GM18951 (cell line): Measurements from ENCODE around the gene MANBA.

Source experiments
- POLR2A ChIP-seq: IDR thresholded peaks from 4 replicates; pipeline ENCODE4 v1.6.1; 2011; ENCODE audit warnings: mild to moderate bottlenecking; ENCODE audit not compliant: insufficient read length, insufficient read depth; ENCODE audit errors: extremely low read depth
- in situ Hi-C: fragments of 300-500 bp; cut with MboI; formaldehyde crosslinking; loops from one replicate; pipeline ENCODE4 v1.12.0; 2022; ENCODE audit warnings: low sequenced_read_pairs, mixed read lengths, inconsistent platforms; ENCODE audit not compliant: unreplicated experiment

The MANBA gene

DNA sequence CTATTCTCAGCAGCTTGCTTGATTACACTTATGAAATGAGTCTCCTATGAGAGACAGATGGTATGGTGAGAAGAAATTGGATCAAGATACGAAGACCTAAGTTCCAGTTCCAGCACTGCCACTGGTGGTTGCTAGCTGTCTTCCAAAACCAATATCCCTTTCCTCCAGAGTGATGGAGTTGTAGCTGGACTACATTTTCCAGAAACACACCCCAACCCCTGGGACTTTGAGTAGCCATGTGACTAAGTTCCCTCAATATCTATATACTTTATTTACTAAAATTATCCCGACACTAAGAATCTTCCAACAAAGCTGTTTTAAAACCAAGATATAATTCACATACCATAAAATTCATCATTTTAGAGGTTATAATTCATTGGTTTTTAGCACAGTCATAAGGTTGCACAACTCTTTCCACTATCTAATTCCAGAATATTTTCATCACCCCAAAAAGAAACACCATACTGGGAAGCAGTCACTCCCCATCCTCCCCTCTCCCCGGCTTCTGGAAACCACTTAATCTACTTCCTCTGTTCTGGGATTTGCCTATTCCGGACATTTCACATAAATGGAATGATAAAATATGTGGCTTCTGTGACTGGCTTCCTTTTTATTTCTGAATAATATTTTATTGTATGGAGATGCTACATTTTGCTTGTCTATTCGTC is 118.0 kb downstream of the MANBA start:
- in situ Hi-C loops, result no loop called here

DNA sequence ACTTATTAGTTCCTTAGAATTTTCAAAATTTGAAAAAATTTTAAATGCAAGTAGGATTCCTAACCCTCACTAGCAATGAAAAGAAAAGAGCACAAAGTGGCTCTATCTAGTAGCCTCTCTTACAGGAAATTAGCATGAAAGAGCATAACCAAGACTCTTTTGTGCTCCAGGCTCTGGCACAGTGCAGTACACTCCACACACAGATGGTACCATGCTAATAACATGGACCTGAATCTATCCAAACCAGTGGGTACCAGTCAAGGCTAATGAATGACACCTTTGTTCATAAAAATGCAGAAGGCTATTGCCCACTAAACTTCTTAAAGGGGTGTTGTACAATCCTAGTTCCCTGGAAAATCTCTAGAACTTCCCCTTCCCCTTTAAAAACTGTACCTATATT is 119.0 kb downstream of the MANBA start:
- no peak for TF ChIP-seq POLR2A
- in situ Hi-C loops, result no loop called here

More for the DNA sequence above, 118.0 kb downstream of the MANBA start:
- no peak for TF ChIP-seq POLR2A

DNA sequence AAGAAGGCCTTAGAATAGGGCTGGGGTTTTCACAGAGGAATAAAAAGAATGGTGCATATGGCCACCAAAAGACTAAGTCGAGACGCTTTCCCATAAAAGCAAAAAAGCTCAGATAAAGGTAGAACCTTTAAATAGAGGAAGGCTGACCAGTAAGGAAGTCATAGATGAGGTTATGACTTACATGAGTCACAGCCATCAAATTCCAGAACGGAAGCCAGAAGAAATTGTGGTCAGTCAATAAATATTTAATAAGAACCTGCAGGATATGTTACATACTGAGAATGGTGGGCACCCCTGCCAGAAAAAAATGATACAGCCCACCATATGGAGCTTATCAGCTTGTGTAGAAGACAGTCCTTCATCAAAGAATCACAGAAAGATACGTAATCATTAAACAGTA is 120.1 kb downstream of the MANBA start:
- TF ChIP-seq POLR2A, result no peak
- in situ Hi-C loops, result no loop called here

DNA sequence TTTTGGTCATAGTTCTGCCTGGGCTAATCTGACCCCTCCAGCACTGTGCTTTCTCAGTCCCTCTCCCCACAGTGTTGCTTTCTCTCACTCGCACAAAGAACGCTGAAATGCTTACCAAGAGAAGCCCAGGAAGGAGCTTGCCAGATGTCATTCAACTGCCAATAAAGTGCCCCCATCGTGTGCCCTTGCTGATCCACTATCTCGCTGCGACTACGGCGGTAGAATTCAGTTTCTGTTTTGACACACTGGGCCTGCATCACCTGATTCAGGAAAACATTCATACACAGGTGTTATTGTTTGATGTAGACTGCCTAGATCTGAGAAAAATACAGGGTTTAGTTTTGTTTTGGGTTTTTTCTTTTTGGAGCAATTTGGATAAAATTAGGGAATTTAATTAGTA is 121.2 kb downstream of the MANBA start:
- in situ Hi-C loops, result no loop called here
- TF ChIP-seq POLR2A, result no peak

DNA sequence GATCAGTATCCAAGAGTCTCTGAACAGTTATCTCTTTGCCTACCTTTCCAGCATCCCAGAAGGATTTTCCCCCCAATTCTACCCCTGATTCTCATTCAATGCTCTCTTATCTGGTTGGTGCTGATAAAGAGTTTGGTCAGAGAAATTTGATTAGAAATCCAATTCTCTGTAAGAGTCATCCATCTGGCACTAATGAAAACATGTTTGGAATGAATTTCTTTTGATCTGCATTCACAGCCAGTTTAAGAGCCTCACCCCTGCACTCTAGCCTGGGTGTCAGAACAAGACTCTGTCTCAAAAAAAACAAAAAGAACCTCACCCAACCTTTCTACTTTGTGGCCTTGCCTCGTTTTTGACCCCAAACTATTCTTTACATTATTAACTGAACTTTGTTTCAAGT is 122.1 kb downstream of the MANBA start:
- no peak for TF ChIP-seq POLR2A
- in situ Hi-C loops, result no loop called here

DNA sequence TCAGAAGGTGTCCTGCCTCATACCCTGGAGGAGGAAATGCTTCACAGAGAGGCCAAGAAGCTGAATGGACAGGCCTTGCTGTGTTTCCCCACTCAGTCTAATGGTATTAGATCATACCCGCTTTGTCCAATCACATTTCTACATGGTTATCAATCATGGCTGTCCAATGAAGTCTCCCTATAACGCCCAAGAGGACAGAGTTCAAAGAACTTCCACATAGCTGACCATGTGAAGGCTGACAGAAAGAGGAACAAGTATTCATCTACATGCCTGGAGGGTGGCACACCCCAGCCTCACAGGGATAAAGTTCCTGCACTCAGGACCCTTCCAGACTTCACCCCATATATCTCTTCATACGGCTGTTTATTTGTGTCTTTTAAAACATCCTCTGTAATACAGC is 123.4 kb downstream of the MANBA start:
- TF ChIP-seq POLR2A, result no peak
- in situ Hi-C loops, result no loop called here

DNA sequence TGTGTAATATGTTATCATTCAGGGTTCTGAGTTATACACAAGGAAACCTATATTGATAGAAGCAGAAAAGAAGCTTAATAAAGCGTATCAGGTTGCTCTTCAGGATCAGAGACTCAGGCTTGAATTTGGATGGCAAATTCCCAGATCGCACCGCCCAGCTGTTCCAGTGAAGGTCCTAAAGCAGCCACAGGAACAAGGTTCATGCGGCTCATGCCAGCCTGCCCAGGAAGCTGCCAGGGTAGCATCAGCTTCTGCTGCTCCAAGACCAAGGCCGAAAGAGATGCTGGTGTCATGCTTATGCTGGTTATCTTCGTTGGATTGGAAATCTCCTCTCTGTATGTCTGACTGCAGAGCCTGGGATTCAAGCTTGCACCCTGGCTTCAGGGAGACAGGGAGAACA is 127.7 kb downstream of the MANBA start:
- in situ Hi-C loops, result no loop called here
- TF ChIP-seq POLR2A, result no peak

DNA sequence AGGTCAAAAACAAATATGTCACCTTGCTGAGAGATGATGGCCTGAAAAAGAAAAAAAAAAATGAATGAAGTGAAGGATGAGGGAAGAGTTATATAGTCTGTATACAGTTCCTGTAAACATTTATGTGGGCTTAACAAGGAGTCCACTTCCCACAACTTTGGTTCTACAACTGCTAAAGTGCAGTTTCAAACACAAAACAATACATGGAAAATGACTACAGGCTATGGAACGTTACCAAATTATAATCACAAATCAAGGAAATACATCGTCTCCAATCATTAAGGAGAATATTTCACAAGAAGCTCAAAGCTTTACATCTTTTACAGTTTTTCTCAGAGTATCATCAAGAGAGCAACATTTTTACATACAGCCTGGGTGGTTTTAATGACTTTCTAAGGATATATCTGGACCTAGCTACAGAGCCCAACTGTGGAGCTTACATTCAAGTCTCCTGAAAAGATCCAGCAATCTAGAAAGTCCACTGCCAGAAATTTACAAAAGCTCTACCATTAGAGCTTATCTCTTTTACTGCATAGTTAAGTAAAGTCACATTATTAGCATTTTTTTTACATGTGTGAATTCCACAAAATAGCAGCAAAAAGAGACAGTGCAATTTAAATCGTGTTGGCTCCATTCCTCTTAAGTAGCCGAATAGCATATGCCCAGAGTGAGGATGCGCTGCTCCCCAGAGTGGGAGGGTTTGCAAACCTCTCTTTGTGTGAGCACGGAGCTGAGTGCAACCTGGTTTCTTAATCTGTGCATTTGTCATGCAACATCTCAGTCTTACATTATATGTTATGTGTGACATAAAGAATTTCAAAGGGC is 128.3 kb downstream of the MANBA start:
- in situ Hi-C loops, result no loop called here
- TF ChIP-seq POLR2A, result no peak

DNA sequence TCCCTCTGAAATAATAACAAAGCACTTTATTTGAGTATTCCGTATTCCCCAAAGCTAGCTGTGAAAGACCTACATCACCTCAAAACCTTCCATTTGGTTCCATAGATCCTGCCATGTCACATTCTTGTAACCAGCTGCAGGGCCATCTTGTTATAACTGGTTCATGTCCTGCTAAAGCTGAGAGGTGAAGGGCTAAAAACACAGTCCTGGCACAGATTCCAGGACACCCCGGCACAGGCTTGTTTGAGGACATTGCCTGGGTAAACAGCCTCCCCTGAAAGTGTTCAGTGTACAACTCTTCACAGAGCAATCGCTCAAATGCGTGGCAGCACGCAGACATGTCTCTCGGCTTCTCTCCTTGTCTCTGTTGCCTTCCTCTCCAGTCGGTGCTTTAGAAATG is 129.2 kb downstream of the MANBA start:
- no peak for TF ChIP-seq POLR2A
- in situ Hi-C loops, result no loop called here

DNA sequence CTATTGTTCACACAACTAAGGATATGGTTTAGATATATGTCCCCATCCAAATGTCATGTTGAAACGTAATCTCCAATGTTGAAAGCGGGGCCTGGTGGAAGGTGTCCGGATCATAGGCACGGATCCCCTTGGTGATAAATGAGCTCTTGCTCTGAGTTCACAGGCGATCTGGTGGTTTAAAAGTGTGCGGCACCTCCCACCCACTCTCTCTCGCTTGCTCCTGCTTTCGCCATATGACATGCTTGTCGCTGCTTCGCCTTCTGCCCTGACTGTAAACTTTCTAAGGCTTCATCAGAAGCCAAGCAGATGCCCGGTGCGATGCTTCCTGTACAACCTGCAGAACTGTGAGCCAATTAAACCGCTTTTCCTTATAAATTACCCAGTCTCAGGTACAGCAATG is 131.1 kb downstream of the MANBA start:
- in situ Hi-C loops, result loop anchor here (10.0 kb wide), 3 partner anchors 185 to 475 kb away; no protein-coding TSS in a partner anchor
- TF ChIP-seq POLR2A, result no peak

DNA sequence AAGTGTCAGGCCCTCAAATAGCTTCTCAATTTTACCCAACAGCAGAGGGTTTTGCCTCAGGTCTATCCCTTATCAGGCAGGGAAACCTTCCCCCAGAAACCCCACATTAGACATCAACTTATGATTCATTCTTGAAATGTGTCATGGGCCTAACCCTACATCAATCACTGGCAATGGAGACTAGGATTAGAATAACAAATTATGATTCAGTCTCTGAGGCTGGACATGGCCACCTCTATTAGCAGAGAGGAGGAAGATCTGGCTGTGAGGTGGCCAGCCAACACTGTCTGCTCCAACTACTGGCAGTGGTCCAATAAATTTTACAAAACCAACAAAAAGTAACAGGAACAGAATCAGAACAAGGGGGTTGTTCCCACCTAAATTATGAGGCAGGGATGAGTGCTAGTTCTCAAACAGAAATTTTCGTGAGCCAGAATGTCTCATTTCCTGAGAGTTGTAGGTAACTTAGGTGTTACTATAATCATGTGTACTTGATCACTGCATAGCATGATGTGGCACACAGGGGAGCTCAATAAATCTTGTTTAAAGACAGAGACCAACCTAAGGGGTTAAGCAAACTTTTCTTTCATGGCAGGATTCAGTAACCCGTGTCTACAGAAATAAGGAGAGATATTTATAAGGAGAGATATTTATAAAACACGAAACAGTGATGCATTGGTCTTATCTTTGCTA is 132.8 kb downstream of the MANBA start:
- no peak for TF ChIP-seq POLR2A
- in situ Hi-C loops, result loop anchor here (10.0 kb wide), 3 partner anchors 183 to 477 kb away; no protein-coding TSS in a partner anchor

DNA sequence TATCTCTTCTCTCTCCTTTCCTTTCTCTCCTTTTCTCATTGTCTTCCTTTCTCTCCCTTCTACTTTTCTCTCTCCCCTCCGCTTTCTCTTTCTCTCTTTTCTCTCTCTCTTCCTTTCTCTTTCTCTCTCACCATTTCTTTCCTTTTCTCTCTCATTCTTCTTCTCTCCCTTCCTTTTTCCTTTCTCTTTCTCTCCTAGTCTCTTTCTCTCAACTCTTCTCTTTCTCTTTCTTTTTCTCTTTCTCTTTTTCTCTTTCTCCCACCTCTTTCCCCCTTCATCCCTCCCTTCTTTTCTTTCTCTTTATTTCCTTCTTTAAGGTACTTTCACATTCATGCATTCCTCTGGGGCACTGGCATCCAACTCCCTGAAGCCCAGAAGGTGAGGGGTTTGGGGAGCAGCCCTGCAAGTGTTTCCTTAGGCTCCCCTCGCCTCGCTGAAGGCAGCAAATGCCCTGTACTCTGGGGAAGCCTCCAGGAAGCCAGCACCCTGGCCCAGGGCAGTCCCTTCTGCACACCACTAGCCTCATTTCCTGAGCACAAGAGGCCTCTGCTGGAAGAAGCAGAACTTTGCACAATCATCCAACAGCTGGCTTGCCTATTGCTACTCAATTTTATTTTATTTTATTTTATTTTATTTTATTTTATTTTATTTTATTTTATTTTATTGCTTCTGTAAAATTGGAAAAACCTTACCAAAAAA is 135.4 kb downstream of the MANBA start:
- TF ChIP-seq POLR2A, result no peak
- in situ Hi-C loops, result loop anchor here (10.0 kb wide), 3 partner anchors 181 to 479 kb away; no protein-coding TSS in a partner anchor

DNA sequence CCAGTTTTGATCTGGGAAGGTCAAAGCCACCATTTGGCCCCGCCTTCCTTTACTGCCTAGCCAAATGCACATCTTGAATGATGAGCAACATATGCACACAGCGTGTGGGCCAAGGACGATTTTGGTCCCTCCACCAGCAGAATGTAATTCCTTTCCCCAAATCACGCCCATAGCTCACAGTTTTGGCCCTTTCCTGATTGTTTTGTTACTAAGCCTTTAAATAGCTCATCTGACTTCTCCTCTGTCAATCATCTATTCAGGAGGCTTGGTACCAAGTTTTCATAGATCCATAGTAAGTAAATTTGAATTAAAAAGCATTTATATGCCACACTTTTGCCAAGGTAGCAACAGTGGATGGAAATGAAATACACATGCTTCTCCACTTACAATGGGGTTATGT is 136.3 kb downstream of the MANBA start:
- in situ Hi-C loops, result loop anchor here (10.0 kb wide), 3 partner anchors 180 to 480 kb away; no protein-coding TSS in a partner anchor
- no peak for TF ChIP-seq POLR2A
